Small intestine (tissue), 7 donors: Measurements from ENCODE around the gene ABCA1. TPM values are rescaled to one million over a fixed set of nuclear protein-coding genes. Genes with fewer than 3 reads are reported as not detected.
A peak's percentile ranks its signal among the peaks of the same experiment; 100 is the strongest.

ENCODE experiments used
- DNase-seq, 2 donors: peaks; one replicate each; pipeline versions ENCODE4 v3.0.0 to v3.0.0-alpha.2; 2013
- FAIRE-seq: peaks from 2 replicates; lab custom pipeline; 2012; peaks lifted over from hg19 to GRCh38; lab: Jason Lieb, UNC
- H3K27ac ChIP-seq, 3 donors: one replicate each; pipeline ENCODE4 v1.5.1; 2013; ENCODE audit warnings: low read length in 2 of 3, mild to moderate bottlenecking in 2 of 3, control low read depth in 1 of 3, inconsistent platforms in 1 of 3, low read depth in 1 of 3, moderate library complexity in 1 of 3
- H3K27me3 ChIP-seq, 3 donors: one replicate each; pipeline ENCODE4 v1.6.1; 2013; ENCODE audit warnings: low read length in 3 of 3, inconsistent platforms in 1 of 3; ENCODE audit not compliant: control insufficient read depth in 3 of 3, insufficient read depth in 3 of 3
- H3K36me3 ChIP-seq, 3 donors: one replicate each; pipeline ENCODE4 v1.6.1; 2013; ENCODE audit warnings: low read length in 3 of 3, inconsistent platforms in 1 of 3, low read depth in 1 of 3, mild to moderate bottlenecking in 1 of 3, moderate library complexity in 1 of 3; ENCODE audit not compliant: control insufficient read depth in 3 of 3, insufficient read depth in 2 of 3
- H3K4me1 ChIP-seq, 3 donors: one replicate each; pipeline ENCODE4 v1.6.1; 2013; ENCODE audit warnings: low read length in 2 of 3, inconsistent platforms in 1 of 3, low read depth in 1 of 3, mild to moderate bottlenecking in 1 of 3, moderate library complexity in 1 of 3; ENCODE audit not compliant: control insufficient read depth in 3 of 3, insufficient read depth in 2 of 3
- H3K4me3 ChIP-seq, 3 donors: one replicate each; pipeline ENCODE4 v1.5.1; 2013; ENCODE audit warnings: low read length in 3 of 3, control low read depth in 1 of 3, inconsistent platforms in 1 of 3, low read depth in 1 of 3, mild to moderate bottlenecking in 1 of 3, moderate library complexity in 1 of 3
- H3K9me3 ChIP-seq, 2 donors: one replicate each; pipeline ENCODE4 v1.6.1; 2013; ENCODE audit warnings: low read depth in 1 of 2, low read length in 1 of 2; ENCODE audit not compliant: control insufficient read depth in 2 of 2, insufficient read depth in 1 of 2
- WGBS, 3 donors: extraction: QIAGEN DNeasy Blood & Tissue Kit; methylation state at CpG; one replicate each; pipeline ENCODE4 v1.1.7; 2013; 5-methylcytosine and 5-hydroxymethylcytosine counted together
- polyA plus RNA-seq, 4 donors: library from polyadenylated mRNA; stranded (reverse) in 3 of 4; unstranded in 1 of 4; fragments of 200-250 nt in 3 of 4; fragments of 120-200 nt in 1 of 4; gene quantifications; one replicate each; pipeline versions ENCODE4 v1.2.1 to v1.2.3, GENCODE V29; 2013
- donor health status: healthy with polysubstance abuse.
- donor health status: control.
- donor health status: control.
- donor health status: Bipolar disorder and iron deficiency.
- donor health status: healthy.

The ABCA1 gene
- polyA plus RNA-seq, 4 donors, result 1.6 to 7.1 (median 3.1) TPM

DNA sequence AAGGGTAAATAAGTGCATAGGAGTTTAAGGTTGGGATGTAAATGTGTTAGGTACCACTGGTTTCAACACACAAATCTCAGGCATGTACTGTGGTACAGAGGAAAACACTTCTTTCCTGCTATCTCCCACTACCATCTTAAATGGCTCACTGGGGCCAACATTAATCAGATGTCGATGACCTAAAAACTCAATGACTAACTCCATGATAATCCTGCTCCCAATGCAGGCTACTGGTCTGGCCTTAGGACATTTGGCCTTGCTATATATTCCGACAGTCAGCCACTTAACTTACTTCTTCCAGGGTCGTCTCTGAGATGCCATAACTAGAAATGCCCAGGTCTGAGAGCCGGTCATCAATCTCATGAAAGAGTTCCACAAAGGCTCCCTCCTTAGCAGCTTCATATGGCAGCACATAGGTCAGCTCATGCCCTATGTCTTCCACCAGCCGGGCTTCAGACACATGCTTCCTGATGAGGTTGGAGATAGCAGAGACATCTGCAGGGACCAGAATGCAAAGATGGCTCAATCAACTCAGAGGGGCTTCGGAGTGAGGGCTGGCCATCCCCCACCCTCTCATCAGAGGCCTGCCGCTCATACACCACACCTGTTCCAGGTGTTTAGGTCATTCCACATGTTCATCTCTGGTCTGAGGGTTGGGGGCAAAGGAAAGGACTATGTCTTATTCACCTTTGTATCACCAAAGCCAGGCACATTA lies 111.9 kb downstream of the ABCA1 start:
- Histone ChIP-seq H3K36me3 (peaks cover 16 to 55% (median 16%) of the 10 kb centered on the region in 3 donors), H3K27me3 (no peaks in the 10 kb centered on the region), H3K9me3 (peaks cover 0 to 4% of the 10 kb centered on the region in 2 donors), H3K4me1 (no peaks in the 10 kb centered on the region), H3K4me3 (no peak overlapping the region), H3K27ac (no peak overlapping the region)
- 93 to 97% (median 94%) methylated on average over 7 of the region's 7 CpGs for WGBS, 3 donors
- no peak for DNase-seq
- FAIRE-seq, result no peak

DNA sequence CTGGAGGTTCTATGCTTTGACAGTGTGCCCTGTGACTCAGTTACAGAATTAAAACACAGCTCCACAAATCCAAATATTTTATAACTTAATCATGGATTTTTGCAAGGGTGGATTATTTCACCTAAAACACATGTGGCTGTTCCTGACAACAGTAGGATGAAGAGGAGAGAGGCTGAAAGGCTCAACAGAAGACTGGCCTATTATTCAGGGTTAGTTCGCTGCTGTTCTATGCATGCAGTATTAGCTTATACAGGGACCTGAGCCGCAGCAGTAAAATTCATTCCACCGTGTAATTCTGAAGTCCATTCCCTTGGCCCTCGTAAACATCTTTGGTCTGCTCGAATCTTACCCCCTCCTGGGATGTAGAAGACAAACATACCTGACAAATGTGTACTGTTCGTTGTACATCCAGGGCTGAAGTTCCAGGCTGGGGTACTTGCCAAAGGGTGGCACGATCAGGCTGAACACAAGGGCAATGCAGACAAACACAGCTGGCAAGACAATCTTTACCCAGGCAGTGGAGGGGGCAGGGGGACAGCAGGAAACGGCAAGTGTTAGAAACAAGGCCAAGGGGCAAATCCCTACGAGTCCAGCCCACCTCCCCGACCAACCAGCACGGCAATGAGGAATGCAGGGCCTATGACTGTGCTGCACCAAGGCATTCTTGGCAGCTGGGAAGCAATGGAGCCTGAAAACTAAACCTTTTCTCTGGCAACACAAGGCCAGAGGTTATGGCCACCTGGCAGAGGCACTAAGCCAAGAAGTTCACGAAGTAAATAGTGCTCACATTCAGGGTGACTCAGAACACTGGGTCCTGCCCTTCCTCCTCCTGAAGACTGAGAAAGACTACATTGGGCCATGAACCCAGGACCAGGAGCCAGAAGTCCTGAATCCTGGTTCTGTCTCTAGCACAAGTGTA lies 117.3 kb downstream of the ABCA1 start:
- DNase-seq (peak; percentile 5 to 45), FAIRE-seq (no peak)
- H3K9me3 ChIP-seq, result no peaks in the 10 kb centered on the region
- WGBS, 3 donors, result 23 to 67% (median 30%) methylated on average over 12 of the region's 12 CpGs
- no peak overlapping the region for H3K4me3 ChIP-seq
- no peak overlapping the region for H3K27ac ChIP-seq
- no peaks in the 10 kb centered on the region for H3K4me1 ChIP-seq
- H3K36me3 ChIP-seq, result peaks cover 10 to 31% (median 17%) of the 10 kb centered on the region in 3 donors
- no peaks in the 10 kb centered on the region for H3K27me3 ChIP-seq

DNA sequence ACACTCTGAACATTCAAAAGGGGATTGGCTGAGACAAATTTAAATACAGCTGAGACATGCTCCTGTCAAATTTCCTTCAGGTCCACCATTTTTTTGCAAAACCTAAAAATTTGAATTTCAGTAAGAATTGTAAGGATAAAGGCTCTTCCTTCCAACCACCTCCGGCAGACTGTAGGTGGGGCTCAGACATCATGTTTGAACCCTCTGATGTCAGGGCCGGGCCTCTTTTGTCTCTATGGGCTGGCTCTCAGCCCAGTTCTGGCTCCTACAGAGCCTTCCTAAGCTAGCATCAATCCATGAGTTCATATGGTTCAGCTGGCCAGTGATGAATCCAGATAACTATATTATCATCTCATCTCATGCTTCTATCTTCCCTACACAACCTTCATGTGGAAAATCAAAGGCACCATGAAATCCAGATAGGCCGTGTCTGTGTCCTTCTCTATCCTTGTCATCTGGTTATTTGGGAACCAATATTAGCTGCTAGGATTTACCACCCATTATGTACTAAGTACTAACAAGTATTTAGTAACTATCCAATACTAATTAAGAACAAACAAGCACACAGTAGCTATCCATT lies 119.8 kb downstream of the ABCA1 start:
- Histone ChIP-seq H3K27ac (no peak overlapping the region), H3K9me3 (no peaks in the 10 kb centered on the region), H3K4me1 (no peaks in the 10 kb centered on the region), H3K4me3 (no peak overlapping the region), H3K27me3 (no peaks in the 10 kb centered on the region), H3K36me3 (peaks cover 10 to 37% (median 20%) of the 10 kb centered on the region in 3 donors)
- WGBS, 3 donors, result 61 to 71% (median 67%) methylated on average over 3 of the region's 3 CpGs
- no peak for FAIRE-seq
- peak in 1 of 2 donors; percentile 13 for DNase-seq

- H3K4me1 ChIP-seq, result no peaks in the 10 kb centered on the region
- FAIRE-seq (no peak), DNase-seq (no peak)
- no peaks in the 10 kb centered on the region for H3K27me3 ChIP-seq
- H3K4me3 ChIP-seq, result no peak overlapping the region
- WGBS, 3 donors, result 92 to 97% (median 94%) methylated on average over 2 of the region's 2 CpGs
- H3K9me3 ChIP-seq, result no peaks in the 10 kb centered on the region
- peaks cover 7 to 44% (median 14%) of the 10 kb centered on the region in 3 donors for H3K36me3 ChIP-seq
- no peak overlapping the region for H3K27ac ChIP-seq
Measured at GRCh38 chr9:104805441-104805840, 122.5 kb downstream of the ABCA1 start.

DNA sequence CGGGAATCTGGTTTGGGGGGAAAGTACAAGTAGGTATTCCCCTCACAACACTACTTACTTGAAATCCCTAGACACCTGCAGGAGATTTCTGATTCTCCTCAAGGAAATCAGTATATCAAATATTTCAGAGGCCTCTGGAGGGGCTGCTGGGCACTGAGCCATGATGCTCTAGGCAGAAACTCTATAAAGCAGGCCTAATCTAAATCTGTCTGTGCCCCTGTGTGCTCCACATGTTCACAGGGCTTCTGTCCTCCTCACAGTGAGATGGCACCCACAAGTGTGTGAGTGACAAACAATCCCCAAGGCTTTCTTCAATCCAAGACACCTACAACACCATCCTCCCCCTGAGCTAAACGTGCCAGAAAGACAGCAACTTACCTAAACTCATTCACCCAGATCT lies 125.0 kb downstream of the ABCA1 start:
- Histone ChIP-seq H3K27ac (no peak overlapping the region), H3K36me3 (peaks cover 3 to 43% (median 10%) of the 10 kb centered on the region in 3 donors), H3K4me1 (no peaks in the 10 kb centered on the region), H3K9me3 (no peaks in the 10 kb centered on the region), H3K4me3 (no peak overlapping the region), H3K27me3 (no peaks in the 10 kb centered on the region)
- DNase-seq, result no peak
- 79 to 86% (median 86%) methylated on average over 2 of the region's 2 CpGs for WGBS, 3 donors
- FAIRE-seq, result no peak

DNA sequence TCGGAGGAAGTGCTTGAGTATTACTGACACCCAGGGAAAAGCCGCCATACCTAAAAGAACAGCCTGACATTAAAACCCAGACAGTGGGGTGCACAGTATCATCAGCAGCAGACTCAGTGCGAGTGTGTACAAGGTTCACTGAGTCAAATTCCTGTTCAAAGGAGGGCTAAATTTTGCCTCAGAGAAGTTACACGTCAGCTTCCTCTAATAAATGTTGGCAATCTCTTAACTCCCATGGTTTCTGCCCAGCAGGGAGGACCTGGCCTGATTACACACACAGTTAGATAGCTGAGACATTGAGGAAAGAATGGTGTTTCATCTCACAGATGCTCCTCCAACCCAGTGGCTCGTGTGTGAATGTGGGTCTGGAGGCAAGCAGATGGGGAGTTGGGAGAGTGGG lies 125.8 kb downstream of the ABCA1 start:
- no peak overlapping the region for H3K27ac ChIP-seq
- no peak for FAIRE-seq
- H3K36me3 ChIP-seq, result peaks cover 3 to 43% (median 10%) of the 10 kb centered on the region in 3 donors
- H3K4me3 ChIP-seq, result no peak overlapping the region
- 88 to 94% (median 90%) methylated on average over 5 of the region's 5 CpGs for WGBS, 3 donors
- H3K4me1 ChIP-seq, result no peaks in the 10 kb centered on the region
- no peaks in the 10 kb centered on the region for H3K27me3 ChIP-seq
- H3K9me3 ChIP-seq, result no peaks in the 10 kb centered on the region
- DNase-seq, result no peak

- Histone ChIP-seq H3K27me3 (no peaks in the 10 kb centered on the region), H3K4me3 (no peak overlapping the region), H3K9me3 (no peaks in the 10 kb centered on the region), H3K36me3 (peaks cover 3 to 42% (median 10%) of the 10 kb centered on the region in 3 donors), H3K4me1 (no peaks in the 10 kb centered on the region), H3K27ac (no peak overlapping the region)
- WGBS, 3 donors, result 89 to 91% (median 90%) methylated on average over 7 of the region's 7 CpGs
- DNase-seq, result no peak
- FAIRE-seq, result no peak
Measured at GRCh38 chr9:104800068-104800785, 127.7 kb downstream of the ABCA1 start.
